Left lobe of liver (tissue), 2 donors: ENCODE results near the gene NTN3. TPM values are rescaled to one million over a fixed set of nuclear protein-coding genes. Genes with fewer than 3 reads are reported as not detected.
A peak's percentile ranks its signal among the peaks of the same experiment; 100 is the strongest.
"Not testable (repeated sequence)": the region's sequence is repeated elsewhere in the genome, so short reads cannot be mapped to it uniquely, and the experiment has no call there.

Experiments
- ATAC-seq: fragments of 200-7000 bp; cut with Tn5 transposase; one replicate; pipeline ENCODE4 v1.9.1; 2020; ENCODE audit warnings: mild to moderate bottlenecking, moderate library complexity
- DNase-seq: peaks from one replicate; pipeline ENCODE4 v3.0.0-alpha.2; 2020; ENCODE audit warnings: low spot score
- total RNA-seq: library from RNA; stranded (reverse); gene quantifications from one replicate; pipeline ENCODE4 v1.2.1, GENCODE V29; 2021
- donor health status: DM: no; HTN: no; CAD: no; lungs with moderate emphysema.
- donor health status: DM: no; HTN: yes; CAD: no.

Gene NTN3
- 3.6 TPM for total RNA-seq

- ATAC-seq (peak; percentile 18), DNase-seq (peak; percentile 60)
Measured at GRCh38 chr16:2471016-2471652, at the start of gene NTN3. Gene NTN3, plus strand, starts transcription at chr16:2471297. Its CDS starts 405 bp downstream, at chr16:2471702.

DNA sequence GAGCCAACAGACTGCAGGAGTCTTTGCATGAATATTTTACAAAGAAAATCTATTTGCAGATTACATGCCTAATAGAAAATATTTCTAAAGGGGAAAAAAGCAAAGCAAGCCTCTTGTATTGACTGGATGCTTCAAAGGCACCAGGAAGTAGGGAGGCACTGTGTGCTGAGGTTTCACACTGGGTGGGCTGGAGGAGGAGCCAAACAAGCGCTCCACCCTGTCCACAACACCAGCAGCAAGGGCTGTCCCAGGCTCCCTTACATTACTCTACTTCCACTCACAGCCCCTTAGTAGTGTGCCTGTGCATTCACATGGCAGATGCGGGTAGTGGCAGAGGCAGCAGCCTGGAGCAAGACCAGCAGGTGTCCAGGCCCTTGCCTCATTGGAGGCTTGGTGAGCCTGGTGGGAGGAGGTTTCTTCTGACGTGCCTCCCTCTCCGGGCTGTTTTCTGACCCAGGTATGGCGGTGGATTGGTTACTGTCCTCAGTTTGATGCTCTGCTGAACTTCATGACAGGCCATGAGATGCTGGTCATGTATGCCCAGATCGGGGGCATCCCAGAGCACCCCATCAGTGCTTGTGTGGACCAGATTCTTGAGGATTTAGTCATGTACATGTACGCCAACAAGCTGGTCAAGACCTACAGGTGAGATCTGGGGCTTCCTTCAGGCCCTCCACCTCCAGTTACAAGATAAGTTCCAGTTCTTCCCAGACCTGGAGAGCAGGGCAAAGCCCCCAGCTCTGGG is 48.8 kb upstream of the NTN3 start:
- no peak for DNase-seq
- no peak for ATAC-seq

- no peak for DNase-seq
- ATAC-seq = no peak
Measured at GRCh38 chr16:2424061-2425007, 46.8 kb upstream of the NTN3 start.

- ATAC-seq (no peak), DNase-seq (no peak)
Measured at GRCh38 chr16:2425008-2425518, 46.0 kb upstream of the NTN3 start.

DNA sequence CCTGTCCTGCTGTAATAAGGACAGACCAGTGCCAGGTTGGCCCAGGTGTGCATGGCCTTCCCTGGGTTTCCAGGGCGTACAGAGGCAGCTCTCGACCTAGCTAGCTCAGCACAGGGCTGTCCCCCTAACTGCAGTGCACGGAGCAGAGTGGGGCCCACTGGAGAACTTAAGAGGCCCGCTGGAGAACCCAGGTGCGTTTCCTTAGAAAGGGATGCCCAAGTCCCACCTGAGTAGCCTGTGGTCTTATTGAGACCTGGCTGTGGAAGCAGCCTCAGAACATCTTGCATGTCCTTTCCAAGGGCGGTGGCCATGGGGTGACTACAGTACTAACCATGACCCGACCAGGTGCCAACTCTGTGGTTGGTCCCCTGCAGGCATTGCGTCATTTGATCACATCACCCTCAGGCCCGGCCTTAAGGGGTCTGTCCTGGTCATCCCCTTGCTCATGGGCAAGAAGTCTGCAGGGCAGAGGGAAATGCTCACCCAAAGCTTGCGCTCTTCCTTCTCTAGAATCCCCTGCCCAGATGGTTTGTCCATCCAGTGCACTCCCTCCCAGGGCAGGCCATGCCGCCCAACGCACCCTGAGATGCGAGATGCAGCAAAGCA is 45.2 kb upstream of the NTN3 start:
- DNase-seq (no peak), ATAC-seq (no peak)

- DNase-seq (no peak), ATAC-seq (no peak)
Measured at GRCh38 chr16:2426941-2427361, 44.1 kb upstream of the NTN3 start.

DNA sequence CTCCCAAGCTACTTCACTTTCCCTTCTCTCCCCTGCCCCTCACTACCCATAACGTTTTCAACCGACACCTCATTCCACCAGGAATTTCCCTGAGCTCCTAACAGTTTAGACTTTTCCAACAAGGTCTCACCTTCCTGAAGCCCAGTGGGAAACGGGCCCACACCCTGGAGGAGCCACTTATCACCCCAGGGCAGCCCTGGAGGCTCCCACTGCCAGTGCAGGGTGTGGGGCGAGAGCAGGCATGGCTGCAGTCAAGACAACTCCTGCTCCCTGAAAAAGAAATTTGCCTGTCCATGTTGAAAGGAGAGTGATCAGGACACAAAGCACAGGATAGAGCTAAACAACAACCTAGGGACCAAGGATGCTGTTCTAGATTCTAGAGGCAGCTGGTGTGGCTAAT is 43.6 kb upstream of the NTN3 start:
- no peak for DNase-seq
- no peak for ATAC-seq

GRCh38 chr16:2428051-2428783 is 42.9 kb upstream of the NTN3 start:
- no peak for ATAC-seq
- DNase-seq = no peak

- peak; percentile 52 for ATAC-seq
- no peak for DNase-seq
Measured at GRCh38 chr16:2428784-2429033, 42.4 kb upstream of the NTN3 start.

DNA sequence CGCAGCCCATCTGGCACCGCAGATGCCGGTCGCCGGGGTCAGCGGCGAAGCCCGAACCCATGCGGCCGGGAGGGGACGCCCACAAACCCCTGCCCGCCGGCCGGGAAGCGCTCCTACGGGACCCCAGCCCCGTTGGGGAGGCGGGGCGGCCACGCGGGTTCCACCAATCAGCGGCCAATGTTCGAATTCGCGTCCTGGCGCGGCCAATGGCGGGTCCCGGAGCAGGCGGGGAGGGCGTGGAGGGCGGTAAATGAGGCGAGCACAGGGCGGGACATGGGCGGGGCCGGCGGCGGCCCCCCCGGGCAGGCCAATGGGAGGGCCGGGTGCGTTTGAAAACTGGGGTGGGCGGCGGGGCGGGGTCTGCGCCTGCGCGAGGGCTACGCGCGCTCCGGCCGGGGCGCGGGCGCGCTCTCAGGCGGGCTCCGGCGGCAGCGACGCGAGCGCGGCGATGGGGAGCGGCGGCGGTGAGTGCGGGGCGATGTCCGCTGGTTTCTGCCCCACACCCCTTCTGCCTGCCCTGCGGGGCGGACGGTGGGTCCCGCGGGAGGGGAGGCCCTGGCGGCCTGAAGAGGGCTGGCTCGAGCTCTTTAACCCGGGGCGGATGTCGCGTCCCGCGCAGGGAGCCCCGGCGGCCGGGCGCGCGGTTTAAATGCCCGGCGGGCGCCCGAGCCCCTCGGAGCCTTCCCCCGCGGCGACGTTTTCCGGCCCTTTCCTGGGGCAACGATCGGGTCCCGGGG is 41.9 kb upstream of the NTN3 start, which contains the start of gene CCNF:
Gene CCNF (plus strand): TSS at position 414 of the 737 bp plus-strand sequence. CDS start 35 bp downstream, at position 449.
- ATAC-seq = peak; percentile 95
- peak; percentile 98 for DNase-seq

GRCh38 chr16:2429771-2430663 is 41.1 kb upstream of the NTN3 start:
- no peak for DNase-seq
- peak; percentile 41 for ATAC-seq

DNA sequence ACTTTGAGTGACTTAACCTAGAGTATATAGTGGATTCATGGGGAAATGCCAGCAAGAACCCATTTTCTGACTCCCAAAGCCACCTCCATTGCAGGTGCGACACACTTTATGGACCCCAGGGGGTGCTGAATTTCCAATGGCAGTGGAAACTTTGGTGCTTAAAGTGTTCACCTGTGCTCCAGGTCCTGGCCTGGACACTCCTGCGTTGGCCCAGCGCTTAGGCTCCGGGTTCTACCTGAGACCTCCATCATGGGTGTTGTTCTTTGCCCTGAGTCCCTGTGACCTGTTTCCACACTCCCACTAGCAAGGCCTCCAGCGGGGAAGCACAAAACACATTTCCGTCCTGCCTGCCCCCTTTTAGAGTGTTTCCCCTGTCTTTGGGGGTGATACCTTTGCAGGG is 38.8 kb upstream of the NTN3 start:
- ATAC-seq (no peak), DNase-seq (no peak)

DNA sequence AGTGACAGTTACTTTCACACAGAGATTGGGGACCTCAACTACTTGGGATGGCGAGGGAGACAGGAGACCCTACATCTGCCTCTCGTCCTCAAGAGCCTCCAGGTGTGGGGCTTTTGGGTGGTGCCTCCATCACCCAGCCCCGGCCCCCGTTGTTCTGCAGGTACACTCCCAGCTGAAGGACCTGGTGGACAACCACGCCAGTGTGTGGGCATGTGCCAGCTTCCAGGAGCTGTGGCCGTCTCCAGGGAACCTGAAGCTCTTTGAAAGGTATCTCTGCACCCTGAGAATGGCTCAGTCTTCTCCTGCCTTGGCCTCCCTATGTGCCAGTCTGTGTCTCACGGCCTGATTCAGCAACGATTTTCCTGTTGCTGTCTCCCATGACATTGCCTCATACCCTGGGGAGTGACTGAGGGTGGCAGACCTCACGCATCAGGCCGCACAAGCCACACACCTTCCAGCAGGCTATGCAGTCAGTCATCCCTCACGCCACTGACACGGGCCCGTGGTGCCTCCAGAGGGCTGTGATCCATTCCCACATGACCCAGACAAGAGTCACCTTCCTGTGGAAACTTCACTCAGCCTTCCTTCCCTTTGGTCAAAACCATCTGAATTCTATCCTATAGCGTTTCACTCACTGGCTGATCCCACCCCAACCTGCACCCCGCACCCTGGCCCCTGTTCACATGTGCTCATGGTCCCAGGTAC is 38.1 kb upstream of the NTN3 start:
- DNase-seq (no peak), ATAC-seq (no peak)

- not testable (repeated sequence) for ATAC-seq, DNase-seq
Measured at GRCh38 chr16:2435236-2435635, 35.9 kb upstream of the NTN3 start.

DNA sequence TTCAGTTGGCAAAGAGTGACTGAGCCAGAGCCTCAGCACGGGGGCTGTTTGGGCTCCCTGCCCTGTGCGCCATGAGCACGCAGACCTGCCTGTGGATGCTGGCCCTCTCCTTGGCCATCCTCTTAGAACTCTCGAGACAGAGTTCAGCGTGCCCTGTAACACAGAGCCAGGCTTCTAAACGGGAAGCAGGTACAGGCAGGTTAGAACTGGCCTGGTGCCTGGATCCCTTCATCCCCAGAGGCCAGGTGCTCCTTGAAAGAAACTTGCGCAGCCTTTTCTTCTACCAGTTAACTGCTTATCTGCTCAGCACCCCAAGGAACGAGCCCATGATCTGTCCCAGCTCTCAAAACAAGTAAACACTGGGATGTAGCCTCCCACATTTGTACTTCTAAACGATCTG is 35.0 kb upstream of the NTN3 start:
- no peak for DNase-seq
- ATAC-seq = no peak

GRCh38 chr16:2437032-2437790 is 33.9 kb upstream of the NTN3 start:
- DNase-seq (no peak), ATAC-seq (no peak)

DNA sequence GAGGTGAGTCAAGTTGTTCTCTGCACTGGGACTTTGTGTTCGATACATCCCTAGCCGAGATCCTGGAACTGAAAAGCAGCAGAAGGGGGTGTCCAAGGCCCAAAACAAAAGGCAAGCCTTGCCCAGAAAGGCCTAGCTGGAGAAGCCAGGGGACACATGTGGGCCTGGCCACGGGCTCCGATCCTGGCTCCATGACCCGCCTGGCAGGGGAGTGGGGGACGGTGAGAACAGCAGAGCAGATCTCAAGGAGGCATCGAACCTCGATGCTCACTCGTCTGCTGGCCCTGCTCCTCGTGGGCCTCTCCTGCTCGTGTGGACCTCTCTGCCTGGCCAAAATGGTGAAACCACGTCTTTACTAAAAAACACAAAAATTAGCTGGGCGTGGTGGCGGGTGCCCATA is 33.0 kb upstream of the NTN3 start:
- ATAC-seq = no peak

More for the DNA sequence above, 33.0 kb upstream of the NTN3 start:
- no peak for DNase-seq
